SKM-1 (cell line): ENCODE results near the gene GRIP1.

Experiments used
- DNase-seq: peaks from one replicate; lab custom pipeline; 2025; ENCODE audit not compliant: unreplicated experiment; lab: John Stamatoyannopoulos, UW

The GRIP1 gene

GRCh38 chr12:66653796-66654195, 25.1 kb downstream of the GRIP1 start:
- no peak for DNase-seq

DNA sequence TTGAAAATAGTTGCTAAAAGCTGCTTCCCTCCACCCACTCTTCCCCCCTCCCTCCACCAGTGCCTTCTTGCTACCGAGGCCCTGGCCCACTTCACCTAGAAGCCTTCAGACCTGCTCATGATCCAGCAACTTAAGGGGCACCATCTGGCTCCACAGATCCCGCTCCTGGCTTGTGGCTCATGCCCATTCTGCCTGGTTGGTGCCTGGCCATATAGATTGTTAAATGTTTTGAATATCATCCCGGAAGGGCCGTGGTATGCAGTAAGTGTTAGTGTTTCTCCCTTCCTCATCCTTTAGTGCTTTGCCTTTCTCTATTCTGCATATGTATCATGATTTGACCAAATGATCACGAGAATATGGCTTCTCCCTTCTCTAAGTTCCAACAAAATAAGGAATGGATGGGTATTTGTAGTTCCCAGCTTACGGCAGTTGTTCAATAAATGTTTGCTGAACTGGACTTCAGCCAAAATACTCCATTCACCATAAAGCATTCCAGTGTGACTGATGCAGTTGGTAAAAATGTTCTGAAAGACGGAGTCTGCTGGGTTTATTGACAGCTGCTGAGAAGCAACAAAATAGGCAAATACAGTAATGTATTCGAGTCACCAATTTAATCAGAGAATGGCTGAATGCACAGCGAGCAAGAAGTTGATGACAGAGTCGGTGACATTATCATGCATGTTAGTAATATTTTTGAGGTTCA, 30.7 kb downstream of the GRIP1 start:
- DNase-seq, result no peak

DNA sequence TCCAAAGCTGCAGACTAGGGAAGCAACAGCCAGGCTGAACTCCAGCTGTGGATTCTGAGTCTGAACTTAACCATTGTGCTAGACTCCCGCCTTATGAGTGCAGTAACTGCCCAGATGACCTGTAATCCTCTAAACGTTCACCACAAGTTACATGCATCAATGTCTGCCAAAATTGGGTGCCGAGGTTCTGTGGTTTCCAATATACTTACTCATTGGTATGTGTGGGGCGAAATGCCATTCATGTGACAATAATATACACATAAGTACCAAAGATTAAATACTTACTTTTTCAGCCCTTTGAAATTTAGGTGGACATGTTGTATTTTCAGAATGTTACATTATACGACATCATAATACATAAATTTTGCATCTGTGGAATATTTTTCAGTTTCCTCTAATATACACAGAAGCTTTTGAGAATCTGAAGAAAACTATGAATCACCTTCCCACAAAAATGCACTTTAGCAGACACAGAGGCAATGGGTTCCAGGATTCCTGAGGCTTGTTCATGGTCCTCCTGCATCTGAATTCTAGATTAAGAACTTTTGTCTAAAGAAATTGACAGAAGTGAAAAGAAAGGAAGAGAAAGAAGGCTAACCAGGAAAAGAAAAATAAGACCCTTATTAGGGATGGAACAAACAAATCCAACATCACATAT, 31.7 kb downstream of the GRIP1 start:
- DNase-seq, result no peak

GRCh38 chr12:66644151-66644550, 34.7 kb downstream of the GRIP1 start:
- DNase-seq, result no peak

GRCh38 chr12:66640691-66641460, 38.0 kb downstream of the GRIP1 start:
- no peak for DNase-seq

- DNase-seq, result no peak
Measured at GRCh38 chr12:66638666-66639065, 40.2 kb downstream of the GRIP1 start.

GRCh38 chr12:66637699-66638301, 41.1 kb downstream of the GRIP1 start:
- DNase-seq, result no peak

- DNase-seq, result no peak
Measured at GRCh38 chr12:66636771-66637170, 42.1 kb downstream of the GRIP1 start.

- DNase-seq, result no peak
Measured at GRCh38 chr12:66633676-66634075, 45.2 kb downstream of the GRIP1 start.

- no peak for DNase-seq
Measured at GRCh38 chr12:66629138-66629870, 49.6 kb downstream of the GRIP1 start.

DNA sequence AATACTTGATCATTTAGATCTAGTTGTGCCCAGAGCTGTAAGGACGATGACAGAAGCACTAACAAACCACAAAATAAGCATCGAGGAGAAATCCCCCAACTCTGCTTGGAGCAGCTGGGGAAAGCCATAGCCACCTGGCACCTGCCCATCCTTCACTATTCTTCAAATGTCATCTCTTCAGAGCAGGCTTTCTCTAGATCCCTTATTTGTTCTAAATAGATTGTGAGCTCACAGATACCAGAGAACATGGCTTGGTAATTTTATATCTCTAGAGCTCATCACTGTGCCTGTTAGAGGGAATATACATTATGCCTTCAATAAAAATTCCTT, 50.9 kb downstream of the GRIP1 start:
- no peak for DNase-seq

- DNase-seq, result no peak
Measured at GRCh38 chr12:66627270-66627987, 51.4 kb downstream of the GRIP1 start.

- no peak for DNase-seq
Measured at GRCh38 chr12:66624806-66625205, 54.1 kb downstream of the GRIP1 start.

- DNase-seq, result no peak
Measured at GRCh38 chr12:66623455-66623854, 55.4 kb downstream of the GRIP1 start.

DNA sequence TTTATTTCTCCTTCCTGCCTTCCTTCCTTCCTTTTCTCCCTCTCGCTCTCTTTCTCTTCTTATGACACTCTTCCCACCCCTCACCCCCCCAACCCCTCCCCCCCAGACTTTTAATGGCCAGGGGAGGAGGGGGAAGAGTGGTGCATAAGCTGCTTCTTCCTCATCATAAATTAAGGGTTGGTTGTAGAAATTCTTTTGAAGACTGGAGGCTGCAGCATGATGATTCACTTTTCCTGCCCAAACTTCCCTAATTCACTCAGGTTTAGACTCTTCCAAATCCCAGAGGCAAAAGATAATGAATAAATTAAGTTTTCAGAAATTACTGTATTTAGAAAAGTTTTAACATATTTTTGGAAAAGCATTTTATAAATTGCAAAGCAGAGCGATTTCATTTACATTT, 58.2 kb downstream of the GRIP1 start:
- no peak for DNase-seq

DNA sequence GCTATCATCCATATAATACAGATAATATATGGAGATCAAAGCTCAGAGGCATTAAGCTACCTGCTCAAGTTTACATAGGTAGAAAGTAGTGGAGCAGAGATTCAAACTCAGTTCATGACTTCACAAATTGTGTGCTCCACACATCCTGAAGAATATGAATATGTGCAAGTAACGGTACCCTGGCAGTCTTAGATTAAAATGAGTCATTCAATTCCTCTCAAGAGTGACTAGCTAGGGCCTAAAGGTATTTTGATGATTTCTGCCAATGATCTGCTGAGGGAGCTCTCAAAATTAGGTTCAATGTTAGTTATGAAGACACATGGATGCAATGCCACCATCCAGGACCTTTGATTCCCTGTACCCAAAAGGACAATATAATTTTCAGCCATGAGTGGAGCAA, 58.9 kb downstream of the GRIP1 start:
- no peak for DNase-seq

GRCh38 chr12:66617991-66618390, 60.9 kb downstream of the GRIP1 start:
- no peak for DNase-seq

DNA sequence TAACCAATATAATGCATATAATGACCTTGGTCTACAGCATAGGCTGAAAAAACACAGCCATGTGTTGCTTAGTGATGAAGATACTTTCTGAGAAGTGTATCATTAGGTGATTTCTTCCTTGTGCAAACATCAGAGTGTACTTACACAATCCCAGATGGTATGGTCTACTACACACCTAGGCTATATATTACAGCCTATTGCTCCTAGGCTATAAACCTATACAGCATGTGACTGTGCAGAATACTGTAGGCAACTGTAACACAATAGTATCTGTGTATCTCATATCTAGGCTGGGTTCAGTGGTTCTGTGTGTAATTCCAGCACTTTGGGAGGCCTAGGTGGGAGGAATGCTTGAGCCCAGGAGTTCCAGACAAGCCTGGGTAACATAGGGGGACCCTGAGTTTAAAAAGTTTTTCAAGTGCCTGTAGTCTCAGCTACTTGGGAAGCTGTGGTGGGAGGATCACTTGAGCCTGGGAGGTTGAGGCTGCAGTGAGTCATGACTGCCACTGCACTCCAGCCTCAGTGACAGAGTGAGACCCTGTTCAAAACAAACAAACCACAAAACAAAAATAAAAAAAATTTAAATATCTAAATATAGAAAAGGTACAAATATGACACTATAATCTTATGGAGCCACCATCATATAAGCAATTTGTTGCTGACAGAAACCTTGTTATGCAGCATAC, 66.6 kb downstream of the GRIP1 start:
- no peak for DNase-seq

DNA sequence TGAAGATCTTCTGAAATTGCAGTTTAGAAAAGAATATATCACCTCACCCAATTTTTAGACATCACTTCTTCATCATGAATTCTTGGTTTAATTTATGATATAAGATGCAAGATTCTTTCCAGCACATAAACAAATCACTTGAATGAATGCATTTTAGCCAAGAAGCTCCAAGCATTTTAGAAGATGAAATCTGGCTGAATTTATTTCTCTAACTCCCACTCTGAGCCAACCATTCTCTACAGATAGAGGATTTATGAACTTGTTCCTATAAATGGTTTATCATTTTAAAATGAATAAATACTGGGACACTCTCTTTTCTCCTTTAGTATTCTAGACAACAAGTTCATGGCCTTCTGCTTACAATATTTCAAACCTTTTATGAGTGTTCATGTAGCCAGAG, 71.7 kb downstream of the GRIP1 start:
- no peak for DNase-seq

- DNase-seq, result no peak
Measured at GRCh38 chr12:66605293-66605692, 73.6 kb downstream of the GRIP1 start.
